ENCODE results near the gene SRGN. TPM values are rescaled to one million over a fixed set of nuclear protein-coding genes. Genes with fewer than 3 reads are reported as not detected.

The SRGN gene
- total and polyA plus RNA-seq, 10 of the 15 experiments (the other 5 are each of a cell fraction or from before 2014, with no cell fraction given): 382 to 2,414 (median 885) TPM

DNA sequence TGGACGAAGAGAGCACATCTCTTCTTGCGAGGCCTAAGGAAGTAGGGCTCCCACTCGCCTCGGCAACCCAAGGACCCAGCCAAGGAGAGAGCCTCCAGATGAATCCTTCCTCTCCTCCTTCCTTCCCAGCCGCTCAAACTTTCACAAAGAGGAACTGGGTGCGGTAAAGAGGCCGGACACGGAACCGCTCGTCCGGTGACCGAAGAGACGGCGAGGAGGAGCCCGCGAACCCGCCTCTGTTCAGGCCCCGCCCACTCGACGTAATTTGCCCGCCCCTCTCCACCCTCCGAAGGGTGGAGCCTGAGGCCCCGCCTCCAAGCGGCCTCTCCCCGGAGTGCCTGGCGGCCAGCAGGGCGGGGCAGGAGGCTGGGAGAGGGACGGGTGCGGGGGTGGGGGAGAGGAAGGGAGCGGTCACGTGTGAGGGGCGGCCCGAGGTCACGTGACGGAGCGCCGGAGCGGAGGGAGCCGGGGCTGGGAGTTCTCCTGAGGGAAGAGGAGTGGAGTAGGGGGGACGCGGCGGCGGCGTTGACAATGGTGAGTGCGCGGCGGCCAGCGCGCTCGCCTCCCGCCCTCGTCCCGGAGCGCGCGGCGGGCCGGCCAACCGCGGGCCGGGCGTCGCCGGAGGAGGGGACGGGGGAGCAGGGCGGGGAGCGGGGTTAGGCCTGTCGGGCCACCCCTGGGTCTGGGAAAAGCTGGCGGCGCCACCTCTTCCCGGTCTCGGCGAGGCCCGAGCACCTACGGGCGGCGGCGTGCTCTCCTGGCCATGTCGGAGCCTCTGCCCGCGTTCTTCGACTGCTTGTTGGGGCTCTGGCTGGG lies 36.1 kb downstream of the SRGN start, which contains the start of gene VPS26A (continued):
- TF ChIP-seq, protein P1, sequence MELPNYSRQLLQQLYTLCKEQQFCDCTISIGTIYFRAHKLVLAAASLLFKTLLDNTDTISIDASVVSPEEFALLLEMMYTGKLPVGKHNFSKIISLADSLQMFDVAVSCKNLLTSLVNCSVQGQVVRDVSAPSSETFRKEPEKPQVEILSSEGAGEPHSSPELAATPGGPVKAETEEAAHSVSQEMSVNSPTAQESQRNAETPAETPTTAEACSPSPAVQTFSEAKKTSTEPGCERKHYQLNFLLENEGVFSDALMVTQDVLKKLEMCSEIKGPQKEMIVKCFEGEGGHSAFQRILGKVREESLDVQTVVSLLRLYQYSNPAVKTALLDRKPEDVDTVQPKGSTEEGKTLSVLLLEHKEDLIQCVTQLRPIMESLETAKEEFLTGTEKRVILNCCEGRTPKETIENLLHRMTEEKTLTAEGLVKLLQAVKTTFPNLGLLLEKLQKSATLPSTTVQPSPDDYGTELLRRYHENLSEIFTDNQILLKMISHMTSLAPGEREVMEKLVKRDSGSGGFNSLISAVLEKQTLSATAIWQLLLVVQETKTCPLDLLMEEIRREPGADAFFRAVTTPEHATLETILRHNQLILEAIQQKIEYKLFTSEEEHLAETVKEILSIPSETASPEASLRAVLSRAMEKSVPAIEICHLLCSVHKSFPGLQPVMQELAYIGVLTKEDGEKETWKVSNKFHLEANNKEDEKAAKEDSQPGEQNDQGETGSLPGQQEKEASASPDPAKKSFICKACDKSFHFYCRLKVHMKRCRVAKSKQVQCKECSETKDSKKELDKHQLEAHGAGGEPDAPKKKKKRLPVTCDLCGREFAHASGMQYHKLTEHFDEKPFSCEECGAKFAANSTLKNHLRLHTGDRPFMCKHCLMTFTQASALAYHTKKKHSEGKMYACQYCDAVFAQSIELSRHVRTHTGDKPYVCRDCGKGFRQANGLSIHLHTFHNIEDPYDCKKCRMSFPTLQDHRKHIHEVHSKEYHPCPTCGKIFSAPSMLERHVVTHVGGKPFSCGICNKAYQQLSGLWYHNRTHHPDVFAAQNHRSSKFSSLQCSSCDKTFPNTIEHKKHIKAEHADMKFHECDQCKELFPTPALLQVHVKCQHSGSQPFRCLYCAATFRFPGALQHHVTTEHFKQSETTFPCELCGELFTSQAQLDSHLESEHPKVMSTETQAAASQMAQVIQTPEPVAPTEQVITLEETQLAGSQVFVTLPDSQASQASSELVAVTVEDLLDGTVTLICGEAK (IDR thresholded peaks at IDR 0.05; ENCODE audit: borderline replicate concordance): no peak
- TF ChIP-seq WRNIP1 (IDR thresholded peaks at IDR 0.05; ENCODE audit: borderline replicate concordance, low read depth, low read length) (no peak), EED (IDR thresholded peaks at IDR 0.05; ENCODE audit: low read depth) (0 out of 2 replicates have a peak, but pooled peaks have one; percentile 15), DPF2 (IDR thresholded peaks at IDR 0.05) (peak; percentile 72; the same call in 1 of the 2 replicates), BHLHE40 (IDR thresholded peaks at IDR 0.05; ENCODE audit: borderline replicate concordance in 1 of 2, low read depth in 2 of 2, low read length in 1 of 2) (peak; percentile 95 to 99), SIN3A (IDR thresholded peaks at IDR 0.05; ENCODE audit: low read depth, low read length) (peak; percentile 69), STAT3 (IDR thresholded peaks at IDR 0.05; ENCODE audit: low read depth, low read length) (no peak), USF1 (IDR thresholded peaks at IDR 0.05; ENCODE audit: borderline replicate concordance, extremely low read length, insufficient read depth, low read depth, low read length) (peak; percentile 98), ZNF207 (IDR thresholded peaks at IDR 0.05; ENCODE audit: borderline replicate concordance) (no peak), RBBP5 (conservative IDR thresholded peaks at IDR 0.05) (no peak), POU2F2 (IDR thresholded peaks at IDR 0.05; ENCODE audit: borderline replicate concordance, low read depth, low read length) (peak; percentile 12; the same call in 2 of the 3 replicates), GABPA (IDR thresholded peaks at IDR 0.05; ENCODE audit: low read depth) (no peak), MEF2B (IDR thresholded peaks at IDR 0.05; ENCODE audit: partially characterized antibody, poor library complexity, severe bottlenecking) (peak; percentile 78)
- TF ChIP-seq, protein P2, sequence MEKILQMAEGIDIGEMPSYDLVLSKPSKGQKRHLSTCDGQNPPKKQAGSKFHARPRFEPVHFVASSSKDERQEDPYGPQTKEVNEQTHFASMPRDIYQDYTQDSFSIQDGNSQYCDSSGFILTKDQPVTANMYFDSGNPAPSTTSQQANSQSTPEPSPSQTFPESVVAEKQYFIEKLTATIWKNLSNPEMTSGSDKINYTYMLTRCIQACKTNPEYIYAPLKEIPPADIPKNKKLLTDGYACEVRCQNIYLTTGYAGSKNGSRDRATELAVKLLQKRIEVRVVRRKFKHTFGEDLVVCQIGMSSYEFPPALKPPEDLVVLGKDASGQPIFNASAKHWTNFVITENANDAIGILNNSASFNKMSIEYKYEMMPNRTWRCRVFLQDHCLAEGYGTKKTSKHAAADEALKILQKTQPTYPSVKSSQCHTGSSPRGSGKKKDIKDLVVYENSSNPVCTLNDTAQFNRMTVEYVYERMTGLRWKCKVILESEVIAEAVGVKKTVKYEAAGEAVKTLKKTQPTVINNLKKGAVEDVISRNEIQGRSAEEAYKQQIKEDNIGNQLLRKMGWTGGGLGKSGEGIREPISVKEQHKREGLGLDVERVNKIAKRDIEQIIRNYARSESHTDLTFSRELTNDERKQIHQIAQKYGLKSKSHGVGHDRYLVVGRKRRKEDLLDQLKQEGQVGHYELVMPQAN (conservative IDR thresholded peaks at IDR 0.05): peak; percentile 76
- TF ChIP-seq, protein P3, sequence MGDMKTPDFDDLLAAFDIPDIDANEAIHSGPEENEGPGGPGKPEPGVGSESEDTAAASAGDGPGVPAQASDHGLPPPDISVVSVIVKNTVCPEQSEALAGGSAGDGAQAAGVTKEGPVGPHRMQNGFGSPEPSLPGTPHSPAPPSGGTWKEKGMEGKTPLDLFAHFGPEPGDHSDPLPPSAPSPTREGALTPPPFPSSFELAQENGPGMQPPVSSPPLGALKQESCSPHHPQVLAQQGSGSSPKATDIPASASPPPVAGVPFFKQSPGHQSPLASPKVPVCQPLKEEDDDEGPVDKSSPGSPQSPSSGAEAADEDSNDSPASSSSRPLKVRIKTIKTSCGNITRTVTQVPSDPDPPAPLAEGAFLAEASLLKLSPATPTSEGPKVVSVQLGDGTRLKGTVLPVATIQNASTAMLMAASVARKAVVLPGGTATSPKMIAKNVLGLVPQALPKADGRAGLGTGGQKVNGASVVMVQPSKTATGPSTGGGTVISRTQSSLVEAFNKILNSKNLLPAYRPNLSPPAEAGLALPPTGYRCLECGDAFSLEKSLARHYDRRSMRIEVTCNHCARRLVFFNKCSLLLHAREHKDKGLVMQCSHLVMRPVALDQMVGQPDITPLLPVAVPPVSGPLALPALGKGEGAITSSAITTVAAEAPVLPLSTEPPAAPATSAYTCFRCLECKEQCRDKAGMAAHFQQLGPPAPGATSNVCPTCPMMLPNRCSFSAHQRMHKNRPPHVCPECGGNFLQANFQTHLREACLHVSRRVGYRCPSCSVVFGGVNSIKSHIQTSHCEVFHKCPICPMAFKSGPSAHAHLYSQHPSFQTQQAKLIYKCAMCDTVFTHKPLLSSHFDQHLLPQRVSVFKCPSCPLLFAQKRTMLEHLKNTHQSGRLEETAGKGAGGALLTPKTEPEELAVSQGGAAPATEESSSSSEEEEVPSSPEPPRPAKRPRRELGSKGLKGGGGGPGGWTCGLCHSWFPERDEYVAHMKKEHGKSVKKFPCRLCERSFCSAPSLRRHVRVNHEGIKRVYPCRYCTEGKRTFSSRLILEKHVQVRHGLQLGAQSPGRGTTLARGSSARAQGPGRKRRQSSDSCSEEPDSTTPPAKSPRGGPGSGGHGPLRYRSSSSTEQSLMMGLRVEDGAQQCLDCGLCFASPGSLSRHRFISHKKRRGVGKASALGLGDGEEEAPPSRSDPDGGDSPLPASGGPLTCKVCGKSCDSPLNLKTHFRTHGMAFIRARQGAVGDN (IDR thresholded peaks at IDR 0.05): peak; percentile 47

All from GM12878 (cell line).